ENCODE data around the gene POU2F1.

The POU2F1 gene

DNA sequence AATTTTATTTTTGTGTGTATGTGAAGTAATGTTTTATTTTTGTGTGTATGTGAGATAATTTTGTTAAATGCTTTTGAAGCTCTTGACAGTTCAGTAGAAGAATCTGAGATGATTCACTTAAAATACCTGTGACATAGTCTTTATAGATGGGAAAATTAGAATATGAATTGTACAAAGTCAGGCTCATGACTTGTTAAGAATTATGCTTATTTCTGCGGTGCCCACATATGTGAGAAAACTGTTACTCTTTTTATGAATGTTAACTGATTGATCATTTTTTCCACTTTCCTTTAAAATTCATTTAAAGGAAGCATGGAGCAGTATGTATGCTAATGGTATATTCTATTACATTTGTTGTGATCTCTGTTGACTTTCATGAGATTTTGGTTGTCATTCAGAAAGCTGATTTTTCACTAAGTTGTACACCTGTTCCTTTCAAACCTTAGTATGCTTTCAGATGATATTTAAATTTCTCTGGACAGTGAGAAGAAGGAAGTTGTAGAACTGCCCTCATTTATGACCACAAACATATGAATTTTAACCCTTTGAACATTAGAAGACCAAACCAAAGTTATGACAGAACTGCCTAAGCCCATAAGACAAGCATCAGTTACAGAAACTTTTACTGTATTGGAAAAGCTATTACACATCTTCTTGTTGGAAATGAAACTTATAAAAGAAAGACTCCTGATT is 110.1 kb downstream of the POU2F1 start:
- TF ChIP-seq, protein P1, sequence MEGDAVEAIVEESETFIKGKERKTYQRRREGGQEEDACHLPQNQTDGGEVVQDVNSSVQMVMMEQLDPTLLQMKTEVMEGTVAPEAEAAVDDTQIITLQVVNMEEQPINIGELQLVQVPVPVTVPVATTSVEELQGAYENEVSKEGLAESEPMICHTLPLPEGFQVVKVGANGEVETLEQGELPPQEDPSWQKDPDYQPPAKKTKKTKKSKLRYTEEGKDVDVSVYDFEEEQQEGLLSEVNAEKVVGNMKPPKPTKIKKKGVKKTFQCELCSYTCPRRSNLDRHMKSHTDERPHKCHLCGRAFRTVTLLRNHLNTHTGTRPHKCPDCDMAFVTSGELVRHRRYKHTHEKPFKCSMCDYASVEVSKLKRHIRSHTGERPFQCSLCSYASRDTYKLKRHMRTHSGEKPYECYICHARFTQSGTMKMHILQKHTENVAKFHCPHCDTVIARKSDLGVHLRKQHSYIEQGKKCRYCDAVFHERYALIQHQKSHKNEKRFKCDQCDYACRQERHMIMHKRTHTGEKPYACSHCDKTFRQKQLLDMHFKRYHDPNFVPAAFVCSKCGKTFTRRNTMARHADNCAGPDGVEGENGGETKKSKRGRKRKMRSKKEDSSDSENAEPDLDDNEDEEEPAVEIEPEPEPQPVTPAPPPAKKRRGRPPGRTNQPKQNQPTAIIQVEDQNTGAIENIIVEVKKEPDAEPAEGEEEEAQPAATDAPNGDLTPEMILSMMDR (IDR thresholded peaks at IDR 0.05; ENCODE audit: low read depth, low read length): no peak
- in situ Hi-C loops (cut with HindIII; ENCODE audit: low sequenced_read_pairs): no loop called here
- DNase-seq (ENCODE audit: low read depth, low spot score): no peak
- H3K4me3 ChIP-seq (ENCODE audit: low read depth, low read length): no peak overlapping the region

GRCh38 chr1:167331650-167332049 is 111.0 kb downstream of the POU2F1 start:
- in situ Hi-C loops (cut with HindIII; ENCODE audit: low sequenced_read_pairs): no loop called here
- DNase-seq (ENCODE audit: low read depth, low spot score): no peak
- no peak overlapping the region for H3K4me3 ChIP-seq (ENCODE audit: low read depth, low read length)

GRCh38 chr1:167332503-167332902 is 111.8 kb downstream of the POU2F1 start:
- no peak overlapping the region for H3K4me3 ChIP-seq (ENCODE audit: low read depth, low read length)
- TF ChIP-seq, protein P1 (IDR thresholded peaks at IDR 0.05; ENCODE audit: low read depth, low read length): no peak
- no peak for DNase-seq (ENCODE audit: low read depth, low spot score)
- in situ Hi-C loops (cut with HindIII; ENCODE audit: low sequenced_read_pairs): no loop called here

More at GRCh38 chr1:167331650-167332049, 111.0 kb downstream of the POU2F1 start:
- TF ChIP-seq, protein P1 (IDR thresholded peaks at IDR 0.05; ENCODE audit: low read depth, low read length): no peak

DNA sequence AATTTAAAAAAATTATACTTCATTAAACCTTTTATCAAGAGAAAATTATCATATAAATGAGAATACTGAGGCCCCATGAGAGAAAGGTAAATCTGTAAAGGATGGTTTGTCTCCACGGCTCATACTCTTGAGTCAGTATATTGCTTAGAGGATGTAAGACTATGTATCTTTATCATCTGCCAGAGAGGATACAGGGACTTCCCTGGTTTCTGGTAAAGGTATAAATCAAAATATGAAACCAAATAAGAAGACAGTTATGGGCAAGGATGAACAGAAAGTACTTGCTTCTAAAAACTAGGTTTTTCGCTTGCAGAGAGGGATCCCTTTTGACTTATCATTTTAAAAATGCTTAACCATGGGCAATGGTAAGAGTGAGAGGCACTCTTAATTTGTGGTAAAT is 112.4 kb downstream of the POU2F1 start:
- H3K4me3 ChIP-seq (ENCODE audit: low read depth, low read length): no peak overlapping the region
- TF ChIP-seq, protein P1 (IDR thresholded peaks at IDR 0.05; ENCODE audit: low read depth, low read length): no peak
- DNase-seq (ENCODE audit: low read depth, low spot score): no peak
- in situ Hi-C loops (cut with HindIII; ENCODE audit: low sequenced_read_pairs): no loop called here

DNA sequence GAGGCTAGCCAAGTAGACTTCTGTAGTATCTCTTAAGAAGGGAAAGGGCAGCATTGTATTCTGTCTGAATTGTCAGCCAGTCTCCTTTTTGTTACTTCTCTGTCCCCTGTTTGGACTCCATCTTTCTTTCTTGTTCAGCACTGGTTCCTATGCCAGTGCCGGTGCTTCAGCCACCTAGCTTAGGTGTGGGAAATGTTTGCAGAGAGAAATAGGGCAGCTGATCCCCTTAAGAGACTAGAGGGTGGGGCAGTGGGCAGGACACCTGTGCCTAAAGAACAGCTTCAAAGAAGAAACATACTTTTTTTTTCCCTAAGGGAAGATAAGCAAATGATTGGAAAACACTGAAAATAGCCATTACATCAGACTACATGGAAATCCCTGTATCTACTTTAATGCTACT is 113.0 kb downstream of the POU2F1 start:
- TF ChIP-seq, protein P1 (IDR thresholded peaks at IDR 0.05; ENCODE audit: low read depth, low read length): no peak
- H3K4me3 ChIP-seq (ENCODE audit: low read depth, low read length): no peak overlapping the region
- in situ Hi-C loops (cut with HindIII; ENCODE audit: low sequenced_read_pairs): no loop called here
- DNase-seq (ENCODE audit: low read depth, low spot score): no peak

DNA sequence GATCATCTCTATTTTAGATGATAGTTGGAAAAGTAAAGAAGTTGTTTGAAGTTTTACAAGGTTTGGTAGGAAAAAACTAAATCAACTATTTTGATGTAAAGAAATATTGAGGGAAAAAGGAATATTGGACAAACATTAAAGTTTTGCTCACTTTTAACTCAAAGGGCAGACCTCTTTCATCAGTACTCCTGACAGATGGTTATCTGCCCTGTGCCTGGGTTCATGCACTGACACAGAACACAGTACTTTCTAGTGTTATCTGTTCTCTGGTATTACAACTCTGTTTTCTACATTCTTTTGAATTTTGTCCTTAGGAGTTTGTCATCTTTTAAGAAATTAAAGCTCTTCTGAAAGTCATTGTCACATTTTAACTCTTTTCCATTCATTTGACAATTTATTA is 118.7 kb downstream of the POU2F1 start:
- H3K4me3 ChIP-seq (ENCODE audit: low read depth, low read length): no peak overlapping the region
- no peak for DNase-seq (ENCODE audit: low read depth, low spot score)
- in situ Hi-C loops (cut with HindIII; ENCODE audit: low sequenced_read_pairs): no loop called here
- TF ChIP-seq, protein P1 (IDR thresholded peaks at IDR 0.05; ENCODE audit: low read depth, low read length): no peak

Measured in astrocyte of the spinal cord (primary cell).